ENCODE results near the gene CEP112. TPM values are rescaled to one million over a fixed set of nuclear protein-coding genes. Genes with fewer than 3 reads are reported as not detected.

Gene CEP112
- total and polyA plus RNA-seq, 2 of the 13 experiments (the other 11 are each of a cell fraction or from before 2014, with no cell fraction given): 1.2 to 3.4 TPM

GRCh38 chr17:66221755-66222530 is 30.0 kb upstream of the CEP112 start (continued):
- TF ChIP-seq BCL3 (CRISPR knock-in tag; IDR thresholded peaks at IDR 0.05): 0 out of 2 replicates have a peak, but pooled peaks have one; percentile 26
- peak; percentile 80 for TF ChIP-seq RBM22 (optimal IDR thresholded peaks at IDR 0.05; ENCODE audit: low read length)
- no peak for TF ChIP-seq NR2F1 (CRISPR knock-in tag; IDR thresholded peaks at IDR 0.05)
- TF ChIP-seq ZNF501 (CRISPR knock-in tag; IDR thresholded peaks at IDR 0.05): no peak
- TF ChIP-seq ZNF333 (CRISPR knock-in tag; IDR thresholded peaks at IDR 0.05; ENCODE audit: borderline replicate concordance): no peak
- TF ChIP-seq HOXA3 (CRISPR knock-in tag; IDR thresholded peaks at IDR 0.05): no peak
- TF ChIP-seq SRSF9 (IDR thresholded peaks at IDR 0.05; ENCODE audit: borderline replicate concordance, insufficient read depth, low read depth, low read length, poor library complexity, severe bottlenecking): no peak
- TF ChIP-seq MXD3 (CRISPR knock-in tag; IDR thresholded peaks at IDR 0.05): no peak
- 0 out of 2 replicates have a peak, but pooled peaks have one; percentile 37 for TF ChIP-seq BORCS8-MEF2B (CRISPR knock-in tag; IDR thresholded peaks at IDR 0.05)
- 0 out of 2 replicates have a peak, but pooled peaks have one; percentile 21 for TF ChIP-seq HNF1B (CRISPR knock-in tag; IDR thresholded peaks at IDR 0.05)
- no peak for TF ChIP-seq GPBP1L1 (CRISPR knock-in tag; IDR thresholded peaks at IDR 0.05)
- TF ChIP-seq AGO2 (optimal IDR thresholded peaks at IDR 0.05; ENCODE audit: low read depth, low read length): peak; percentile 75
- no peak for TF ChIP-seq ZSCAN5A (CRISPR knock-in tag; IDR thresholded peaks at IDR 0.05; ENCODE audit: borderline replicate concordance)
- no peak for TF ChIP-seq PHF20 (CRISPR knock-in tag; IDR thresholded peaks at IDR 0.05)
- no peak for TF ChIP-seq ZNF740 (CRISPR knock-in tag; IDR thresholded peaks at IDR 0.05)
- no peak for TF ChIP-seq NR0B2 (CRISPR knock-in tag; IDR thresholded peaks at IDR 0.05)
- TF ChIP-seq RBFOX2 (IDR thresholded peaks at IDR 0.05; ENCODE audit: low read depth, low read length): peak; percentile 76
- TF ChIP-seq REPIN1 (CRISPR knock-in tag; IDR thresholded peaks at IDR 0.05; ENCODE audit: borderline replicate concordance, low read depth): peak; percentile 59; the same call in 1 of the 2 replicates
- no peak for TF ChIP-seq SCMH1 (CRISPR knock-in tag; IDR thresholded peaks at IDR 0.05; ENCODE audit: borderline replicate concordance)
- TF ChIP-seq ARNT2 (CRISPR knock-in tag; IDR thresholded peaks at IDR 0.05; ENCODE audit: low read depth): 0 out of 2 replicates have a peak, but pooled peaks have one; percentile 29
- TF ChIP-seq ZNF607 (CRISPR knock-in tag; IDR thresholded peaks at IDR 0.05; ENCODE audit: borderline replicate concordance): 0 out of 2 replicates have a peak, but pooled peaks have one; percentile 42

Measured in HepG2 (cell line).